HG03139 (cell line): ENCODE measurements around the gene USE1.

Source experiments
- ATAC-seq: cut with Tn5 transposase; IDR thresholded peaks from one replicate; pipeline ENCODE4 v1.9.1; 2021; ENCODE audit not compliant: unreplicated experiment

The USE1 gene

DNA sequence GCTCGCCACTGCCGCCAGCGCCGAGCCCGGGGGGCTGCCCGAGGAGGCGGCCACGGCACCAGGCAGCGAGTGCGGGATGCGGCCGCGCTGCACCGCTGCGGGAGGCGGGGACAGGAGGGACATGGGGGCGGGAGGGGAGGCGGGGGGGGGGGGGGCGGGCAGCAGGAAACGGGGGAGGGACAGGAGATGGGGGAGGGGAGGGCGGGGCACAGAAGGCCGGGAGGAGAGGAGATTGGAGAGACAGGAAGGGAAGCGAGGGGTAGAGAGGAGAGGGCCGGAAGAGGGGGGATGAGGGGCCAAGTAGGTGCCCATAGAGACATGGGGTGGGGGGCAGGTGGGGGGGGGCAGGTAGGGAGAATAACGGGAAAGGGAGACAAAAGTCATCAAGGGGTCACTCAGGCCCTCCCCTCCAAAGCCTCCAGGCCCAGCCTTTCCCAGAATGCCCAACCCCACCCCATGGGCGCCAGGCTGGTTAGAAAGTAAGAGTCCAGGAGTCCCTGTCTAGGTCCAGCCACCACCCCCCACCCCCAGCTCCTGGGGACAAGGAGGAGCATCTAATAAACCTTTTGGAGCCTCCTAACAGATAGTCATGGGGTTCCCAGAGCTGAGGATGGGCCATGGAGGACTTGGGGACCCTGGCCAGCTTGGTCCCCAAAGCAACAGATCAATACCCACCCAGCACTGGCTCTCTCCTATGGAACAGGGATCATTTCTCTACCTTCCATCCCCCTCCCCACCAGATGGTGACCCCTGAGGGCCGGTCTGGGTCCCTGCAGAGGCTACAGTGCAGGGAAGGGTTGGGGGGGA lies 21.0 kb downstream of the USE1 start:
- ATAC-seq = no peak

DNA sequence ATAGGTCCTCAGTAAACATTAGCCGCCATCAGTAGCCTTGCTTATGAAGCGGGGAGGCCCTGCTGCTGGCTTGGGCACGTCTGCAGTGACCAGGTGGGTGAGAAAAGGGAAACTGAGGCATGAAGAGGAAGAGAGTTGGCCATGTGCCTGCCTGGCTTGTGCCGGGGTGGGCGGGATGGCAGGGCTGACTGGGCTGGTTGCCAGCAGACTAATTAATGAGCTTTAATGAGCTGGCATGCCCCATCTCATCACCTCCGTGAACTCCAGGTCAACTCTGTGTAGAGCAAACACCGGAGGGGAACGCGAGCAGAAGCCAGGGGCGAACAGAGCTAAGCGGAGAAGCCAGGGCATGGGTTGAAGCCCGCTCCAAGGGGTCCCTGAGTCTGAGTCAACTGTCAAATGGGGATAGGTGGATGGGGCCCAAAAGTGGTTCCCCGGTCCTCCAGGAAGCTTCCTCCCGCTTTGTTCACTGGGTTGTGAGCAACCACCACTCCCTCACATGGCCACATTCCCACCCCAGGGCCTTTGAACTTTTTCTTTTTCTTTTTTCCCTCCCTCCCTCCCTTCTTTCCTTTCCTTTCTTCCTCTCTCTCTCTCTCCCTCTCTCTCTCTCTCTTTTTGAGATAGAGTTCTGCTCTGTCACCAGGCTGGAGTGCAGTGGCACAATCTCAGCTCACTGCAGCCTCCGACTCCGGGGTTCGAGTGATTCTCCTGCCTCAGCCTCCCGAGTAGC lies 21.8 kb downstream of the USE1 start:
- no peak for ATAC-seq

DNA sequence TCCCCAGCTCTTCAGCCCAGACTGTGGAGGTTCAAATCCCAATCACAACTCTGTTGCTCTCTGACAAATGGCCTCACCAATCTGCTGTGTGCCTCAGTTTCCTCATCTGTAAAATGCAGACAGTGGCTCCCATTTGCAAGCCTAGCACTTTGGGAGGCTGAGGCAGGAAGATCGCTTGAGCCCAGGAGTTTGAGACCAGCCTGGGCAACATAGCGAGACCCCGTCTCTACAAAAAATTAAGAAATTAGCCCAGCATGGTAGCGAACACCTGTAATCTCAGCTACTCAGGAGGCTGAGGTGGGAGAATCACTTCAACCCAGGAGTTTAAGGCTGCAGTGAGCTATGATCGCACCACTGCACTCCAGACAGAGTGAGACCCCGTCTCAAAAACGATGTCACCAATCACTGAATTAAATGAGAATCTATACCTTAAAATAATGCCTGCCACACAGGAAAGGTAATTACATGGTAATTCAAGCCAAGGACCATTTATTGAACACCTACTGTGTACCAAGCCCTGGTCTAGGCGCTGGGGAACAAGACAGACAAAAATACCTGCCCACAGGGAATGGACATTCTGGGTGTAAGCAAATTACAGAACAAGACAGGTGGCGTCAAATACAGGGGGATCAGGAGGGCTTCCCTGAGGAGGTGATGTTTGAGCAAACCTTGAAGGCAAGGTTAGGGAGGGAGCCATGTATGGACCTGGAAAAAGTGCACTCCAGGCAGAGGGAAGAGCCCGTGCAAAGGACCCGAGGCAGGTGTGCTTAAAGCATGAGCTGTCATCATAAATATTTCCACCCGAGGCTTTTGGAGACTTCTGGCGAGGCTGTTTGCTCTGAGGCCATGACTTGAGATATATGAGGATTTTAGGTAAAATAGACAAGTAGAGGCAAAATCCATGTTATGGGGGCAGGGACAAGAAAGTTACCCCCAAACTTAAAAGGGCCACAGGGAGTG lies 22.9 kb downstream of the USE1 start:
- no peak for ATAC-seq

DNA sequence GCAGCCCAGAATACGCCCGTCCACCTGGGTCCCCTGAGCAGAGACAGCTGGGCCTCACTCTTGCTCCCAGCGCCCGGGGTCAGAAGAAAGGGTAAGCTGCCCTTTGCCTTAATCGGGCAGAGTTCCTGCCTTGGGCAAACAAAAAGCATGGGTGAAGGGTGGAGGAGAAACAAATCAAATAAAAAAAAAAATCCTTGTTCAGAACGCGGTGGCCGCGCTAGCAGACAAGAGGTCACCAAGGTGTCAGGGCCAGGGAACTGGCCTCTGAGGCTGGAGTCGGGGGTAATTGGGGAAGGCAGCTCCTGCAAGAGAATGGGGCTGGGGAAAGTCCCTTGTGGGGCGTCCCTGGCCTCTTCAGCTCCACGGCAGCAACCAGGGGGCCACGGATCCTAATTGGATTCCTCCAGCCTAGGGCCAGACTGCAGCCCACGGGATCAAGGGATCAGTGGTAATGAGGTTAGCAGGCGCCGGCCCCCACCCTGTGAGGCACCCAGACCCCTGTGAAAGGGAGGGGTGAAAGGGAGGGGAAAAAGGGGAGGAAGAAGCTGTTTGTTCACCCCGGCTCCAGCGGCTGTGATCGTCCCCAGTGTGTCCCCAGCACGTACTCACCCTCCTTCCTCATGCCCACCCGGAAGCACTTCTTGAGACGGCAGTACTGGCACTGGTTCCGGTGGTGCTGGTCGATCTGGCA lies 25.1 kb downstream of the USE1 start:
- ATAC-seq = no peak

DNA sequence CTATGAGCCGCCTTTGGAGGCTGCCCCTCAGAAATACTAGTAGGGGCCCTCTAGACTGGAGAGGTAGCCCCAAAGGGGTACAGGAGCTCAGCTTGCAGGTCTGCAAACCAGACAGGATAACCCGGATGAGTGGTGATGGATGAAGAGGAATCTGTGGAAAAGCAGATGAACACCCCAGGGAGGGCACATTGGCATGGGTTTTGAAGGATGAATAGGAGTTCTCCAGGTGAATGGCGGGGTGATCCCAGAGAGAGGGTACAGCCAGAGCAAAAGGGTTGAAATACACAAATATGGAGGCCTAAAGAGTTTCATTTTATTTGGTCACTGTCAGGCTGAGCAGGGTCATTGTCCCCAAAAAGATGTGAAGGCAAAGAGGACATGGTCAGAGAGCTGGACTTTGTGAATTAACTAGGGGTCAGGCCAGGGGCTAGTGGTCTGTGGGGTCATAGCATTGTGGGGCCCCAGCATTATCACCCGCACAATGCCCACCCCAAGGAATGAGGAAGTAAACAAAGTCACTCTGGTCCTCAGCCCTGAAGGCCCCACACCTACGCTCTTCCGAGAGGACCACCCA lies 25.8 kb downstream of the USE1 start:
- ATAC-seq = no peak

DNA sequence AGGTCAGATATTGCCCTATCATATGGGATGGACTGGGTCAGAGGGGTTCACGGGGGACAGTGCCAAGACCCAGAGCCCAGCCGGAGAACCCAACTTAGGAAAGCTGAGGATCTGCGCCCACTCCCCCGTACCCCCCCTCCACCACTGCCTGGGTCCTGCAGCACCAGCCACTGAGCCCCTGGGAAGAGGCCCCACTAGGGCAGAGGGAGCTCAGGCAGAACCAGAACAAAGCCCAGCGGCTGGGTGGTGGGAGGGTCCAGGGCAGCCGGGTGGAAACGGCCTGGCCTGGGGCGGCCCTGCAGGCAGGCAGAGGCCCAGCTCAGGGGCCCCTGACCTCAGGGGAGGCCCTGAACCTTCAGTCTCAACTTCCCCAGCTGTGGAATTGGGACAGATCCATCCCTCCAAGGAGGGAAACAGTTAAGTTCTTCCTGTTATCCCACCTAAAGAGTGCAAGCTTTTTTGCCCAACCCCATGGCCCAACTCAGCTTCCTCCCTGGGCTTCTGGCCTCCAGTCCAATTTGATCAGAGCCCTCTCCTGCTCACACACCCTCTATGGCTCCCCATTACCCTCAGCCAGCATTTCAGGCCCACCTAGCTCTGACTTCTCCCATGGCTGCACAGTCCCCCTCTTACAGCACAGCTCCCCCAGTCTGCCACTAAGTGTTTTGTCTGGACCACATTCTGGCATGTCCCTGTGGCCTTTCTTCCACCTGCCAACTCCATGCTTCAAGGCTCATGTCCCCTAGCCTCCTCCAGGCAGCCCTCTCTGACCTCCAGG lies 27.5 kb downstream of the USE1 start:
- no peak for ATAC-seq

DNA sequence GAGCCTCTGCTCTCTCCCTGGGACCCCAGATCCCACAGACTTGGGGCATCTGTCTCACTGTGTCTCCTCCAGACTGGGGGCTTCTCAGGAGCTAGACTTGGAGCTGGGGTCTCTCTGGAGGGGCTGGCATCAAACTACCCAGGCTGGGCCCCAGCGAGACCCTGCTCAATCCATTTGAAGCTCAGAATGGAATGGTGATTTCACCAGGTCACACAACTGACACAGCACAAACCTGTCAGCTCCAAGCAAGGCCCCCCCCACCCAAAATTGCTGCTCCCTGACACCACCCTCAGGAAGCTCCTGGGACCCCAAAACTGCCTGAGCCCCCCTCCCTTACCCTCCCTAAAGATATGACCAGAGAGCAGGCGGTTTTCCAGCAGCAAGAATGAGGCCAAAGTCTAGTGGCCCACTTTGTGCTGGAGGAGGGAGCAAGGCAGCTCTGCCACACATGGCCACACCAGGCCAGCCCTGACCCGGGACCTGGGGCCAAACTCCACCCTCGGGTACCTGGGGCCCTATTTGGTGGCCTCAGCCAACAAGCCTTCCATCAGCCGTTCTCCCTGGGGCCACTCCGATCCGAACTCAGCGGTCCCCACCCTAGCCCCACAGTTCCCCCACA lies 28.2 kb downstream of the USE1 start:
- no peak for ATAC-seq

DNA sequence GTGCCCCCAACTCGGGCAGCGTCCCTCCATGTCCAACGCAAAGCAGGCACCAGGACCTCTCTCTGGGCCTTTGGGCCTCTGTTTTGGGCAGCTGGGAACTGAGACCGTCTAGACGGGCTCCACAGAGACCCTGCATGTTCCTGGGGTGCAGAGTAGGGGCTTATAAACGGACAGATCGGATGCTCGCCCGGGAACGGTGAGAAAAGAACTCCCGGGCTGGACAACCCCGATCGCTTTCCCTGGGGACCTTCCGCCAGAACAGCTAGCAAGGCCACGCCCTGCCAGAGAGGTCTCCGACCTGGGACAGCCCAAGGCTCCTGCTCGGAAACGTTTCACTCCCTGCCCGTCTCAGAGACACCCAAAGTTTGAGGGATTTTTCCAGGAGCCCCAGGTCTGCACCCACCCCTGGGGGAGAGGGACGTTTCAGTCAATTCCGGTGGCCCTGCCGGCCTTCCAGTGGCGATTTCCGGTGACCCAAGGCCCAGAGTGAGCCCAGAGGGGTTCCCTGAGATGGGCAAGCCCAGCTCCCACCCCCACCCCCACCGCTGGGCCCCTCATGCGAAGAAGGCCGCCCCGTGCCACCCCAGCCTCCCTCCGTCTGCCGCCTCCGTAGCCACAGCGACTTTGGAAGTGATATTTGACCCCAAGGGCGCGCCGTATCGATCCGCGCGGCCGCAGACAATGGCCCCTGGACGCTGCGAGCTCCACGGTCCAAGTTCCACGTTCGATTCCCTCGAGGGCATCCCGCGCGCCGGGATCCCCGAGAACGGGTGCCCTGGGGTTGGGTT lies 28.9 kb downstream of the USE1 start:
- ATAC-seq = no peak

DNA sequence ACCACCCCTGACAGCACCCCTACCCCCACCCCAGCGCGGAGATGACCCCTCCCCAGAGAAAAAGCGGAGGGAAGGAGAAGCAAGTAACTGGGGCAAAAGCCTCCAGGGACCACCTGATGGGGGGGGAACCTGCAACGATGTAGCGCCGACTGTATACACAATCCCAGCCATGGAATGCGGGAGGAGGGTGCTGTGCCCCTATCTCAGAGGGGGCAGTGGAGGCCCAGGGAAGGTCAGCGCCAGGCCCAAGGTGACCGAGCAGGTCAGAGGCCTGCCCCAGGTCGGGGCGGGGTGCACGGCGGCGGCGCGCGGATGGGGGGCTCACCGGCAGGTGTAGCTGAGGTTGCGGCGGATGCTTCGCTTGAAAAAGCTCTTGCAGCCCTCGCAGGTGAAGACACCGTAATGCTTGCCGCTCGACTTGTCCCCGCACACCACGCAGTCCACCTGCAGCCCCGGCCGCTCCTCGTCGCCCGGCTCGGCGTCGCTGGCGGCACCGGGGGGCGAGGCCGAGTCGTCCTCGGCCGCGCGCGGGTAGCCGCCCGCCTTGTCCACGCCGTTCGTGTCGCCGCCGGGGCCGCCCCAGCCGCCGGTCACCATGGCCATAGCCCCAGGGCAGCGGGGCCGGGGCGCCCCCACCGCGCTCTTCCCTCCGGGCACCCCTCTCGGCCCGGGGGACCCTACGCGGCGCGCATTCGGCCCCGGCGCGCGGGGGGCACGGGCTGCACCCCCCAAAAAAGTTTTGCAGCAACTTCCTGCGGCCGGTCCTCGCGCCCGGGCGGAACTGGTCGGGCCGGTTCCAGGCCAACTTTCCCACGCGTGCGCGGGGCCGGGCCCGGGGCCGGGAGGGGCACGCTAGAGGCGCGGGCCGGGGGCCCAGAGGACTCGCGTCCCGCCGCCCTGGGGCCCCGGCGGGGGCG lies 29.7 kb downstream of the USE1 start:
- no peak for ATAC-seq

DNA sequence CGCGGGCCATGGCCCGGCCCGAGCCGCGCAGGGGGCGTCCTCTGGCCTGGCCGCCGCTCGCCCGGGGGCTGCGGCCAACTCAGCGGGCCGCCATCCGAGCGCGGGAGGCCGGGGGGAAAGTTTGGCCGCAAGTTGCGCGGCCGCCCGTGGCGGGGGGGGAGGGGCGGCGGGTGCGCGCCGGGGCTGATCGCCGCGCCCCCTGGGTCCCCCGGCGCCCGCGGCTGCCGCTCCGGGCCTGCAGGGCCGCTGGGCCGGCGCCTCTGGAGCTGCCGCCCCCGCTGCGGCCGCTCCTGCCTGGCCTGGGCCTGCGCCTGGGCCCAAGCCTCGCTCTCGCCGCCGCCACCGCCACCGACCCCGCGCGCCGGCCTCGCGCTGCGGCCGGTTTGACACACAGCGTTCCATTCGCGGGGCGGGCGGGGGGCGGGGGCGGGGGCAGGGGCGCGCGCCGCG lies 30.4 kb downstream of the USE1 start, which contains the start of gene NR2F6:
TSS of gene NR2F6 (minus strand) at position 385 of the 450 bp plus-strand sequence. CDS start 699 bp downstream, outside the sequence.
- ATAC-seq = no peak

DNA sequence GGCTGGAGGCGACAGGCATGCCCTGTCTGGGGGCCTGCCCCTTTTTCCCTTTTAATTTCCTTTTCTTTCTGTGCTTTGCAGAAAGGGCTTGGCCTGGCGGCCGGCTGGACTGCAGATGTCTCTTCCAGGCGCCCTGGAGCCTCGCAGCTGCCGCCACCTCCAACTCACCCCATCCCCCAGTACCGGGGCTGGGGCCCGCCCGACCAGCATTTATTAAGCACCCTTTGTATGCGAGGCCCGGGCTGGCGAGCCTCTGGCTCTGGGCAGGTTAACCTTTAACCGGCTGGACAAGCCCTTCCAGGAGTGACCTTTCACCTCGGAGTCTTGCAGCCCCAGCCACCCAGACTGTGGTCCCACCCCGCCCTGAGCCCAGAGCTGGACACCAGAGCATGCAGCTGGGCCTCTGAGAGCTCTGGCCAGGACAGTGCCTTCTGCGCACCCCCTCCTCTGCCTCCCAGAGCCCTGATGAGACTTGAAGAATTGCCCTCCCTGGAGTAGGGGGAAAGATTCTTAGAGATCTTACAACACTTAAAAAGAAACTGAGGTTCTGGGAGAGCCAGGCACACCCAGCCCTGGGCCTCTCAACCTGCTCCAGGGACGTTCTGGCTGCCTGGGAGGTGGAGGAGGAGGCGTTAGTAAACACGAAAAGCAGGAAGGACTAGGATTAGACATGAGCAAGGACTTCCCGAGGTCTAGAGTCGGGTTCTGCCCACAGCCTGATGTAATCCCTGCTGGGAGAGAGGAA lies 31.7 kb downstream of the USE1 start:
- no peak for ATAC-seq

DNA sequence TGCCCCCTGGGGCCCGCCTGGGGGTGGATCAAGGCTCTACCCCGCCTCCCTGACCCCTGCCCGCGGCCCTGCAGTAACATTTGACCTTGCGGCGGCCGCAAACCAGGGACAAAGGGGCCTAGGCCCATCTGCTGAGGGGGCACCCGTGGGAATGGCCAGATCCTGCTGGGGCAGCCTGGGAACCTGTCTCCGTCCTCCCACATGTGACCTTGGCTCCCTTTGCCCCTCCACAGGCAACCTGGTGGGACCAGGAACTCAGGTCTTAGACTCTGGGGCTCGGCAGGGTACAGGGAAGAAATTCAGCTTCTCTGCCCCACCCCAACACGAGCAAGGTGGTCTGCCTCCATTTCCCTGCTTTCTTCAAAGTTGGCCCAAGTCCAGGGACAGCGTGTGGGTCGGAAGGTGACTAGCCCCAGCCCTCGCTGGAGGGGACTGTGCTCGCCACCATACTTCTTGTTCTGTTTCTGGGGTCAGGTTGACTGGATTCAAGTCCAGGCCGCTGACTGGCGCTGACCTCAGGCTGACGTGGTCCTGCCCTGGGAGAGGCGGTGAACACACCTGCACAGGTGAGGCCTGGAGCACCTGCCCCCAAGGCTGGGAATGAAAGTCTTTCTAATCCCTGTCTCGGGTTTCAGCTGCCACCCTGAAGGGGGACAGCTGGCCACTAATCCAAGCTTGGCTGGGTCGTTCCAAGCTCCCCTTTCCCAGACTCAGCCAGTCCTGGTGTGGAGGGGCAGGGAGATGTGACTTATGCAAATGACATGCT lies 33.0 kb downstream of the USE1 start:
- ATAC-seq = no peak

DNA sequence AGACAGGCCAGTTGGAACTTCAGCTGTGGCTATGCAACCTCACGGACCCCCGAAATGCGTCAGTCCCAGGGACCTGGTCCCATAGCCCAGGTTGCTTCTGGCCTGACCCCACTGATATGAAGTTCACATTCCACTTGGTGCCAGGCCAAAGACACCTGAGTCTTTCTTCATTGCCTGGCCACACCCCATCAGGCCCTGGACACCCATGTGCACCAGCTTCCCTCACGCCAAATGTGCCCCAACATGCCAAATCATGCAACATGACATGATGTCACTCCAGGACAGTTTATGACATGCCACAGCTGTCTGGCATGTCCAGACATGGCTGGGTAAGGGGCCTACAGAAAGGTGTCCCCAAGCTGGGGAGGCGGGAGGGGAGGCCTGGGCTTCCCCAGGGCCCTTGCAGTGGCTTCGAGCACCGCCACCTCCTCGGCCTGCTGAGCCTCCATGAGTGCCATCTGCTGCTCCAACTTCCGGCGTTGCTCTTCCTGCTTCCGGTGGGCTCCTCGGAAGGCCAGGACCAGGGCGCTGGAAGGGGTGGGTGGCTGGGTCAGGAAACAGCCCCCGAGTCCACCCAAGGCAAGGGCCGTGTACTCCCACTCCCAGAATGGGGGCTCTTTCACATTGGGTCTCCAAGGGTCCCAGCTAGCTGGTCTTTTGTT lies 34.9 kb downstream of the USE1 start:
- ATAC-seq = no peak

DNA sequence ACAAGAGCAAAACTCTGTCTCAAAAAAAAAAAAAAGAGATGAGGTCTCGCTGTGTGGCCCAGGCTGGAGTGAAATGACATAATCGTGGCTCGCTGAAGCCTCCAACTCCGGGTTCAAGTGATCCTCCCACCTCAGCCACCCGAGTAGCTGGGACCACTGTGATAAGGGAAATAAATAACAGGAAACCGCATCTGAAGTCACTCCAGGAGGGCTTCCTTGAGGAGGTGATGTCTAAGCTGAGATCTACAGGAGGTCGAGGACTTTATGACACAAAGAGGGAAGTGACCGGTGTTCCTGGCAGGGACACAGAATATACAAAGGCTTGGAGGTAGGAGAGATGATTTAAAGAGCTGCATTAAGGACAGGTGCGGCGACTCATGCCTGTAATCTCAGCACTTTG lies 39.5 kb downstream of the USE1 start:
- no peak for ATAC-seq

DNA sequence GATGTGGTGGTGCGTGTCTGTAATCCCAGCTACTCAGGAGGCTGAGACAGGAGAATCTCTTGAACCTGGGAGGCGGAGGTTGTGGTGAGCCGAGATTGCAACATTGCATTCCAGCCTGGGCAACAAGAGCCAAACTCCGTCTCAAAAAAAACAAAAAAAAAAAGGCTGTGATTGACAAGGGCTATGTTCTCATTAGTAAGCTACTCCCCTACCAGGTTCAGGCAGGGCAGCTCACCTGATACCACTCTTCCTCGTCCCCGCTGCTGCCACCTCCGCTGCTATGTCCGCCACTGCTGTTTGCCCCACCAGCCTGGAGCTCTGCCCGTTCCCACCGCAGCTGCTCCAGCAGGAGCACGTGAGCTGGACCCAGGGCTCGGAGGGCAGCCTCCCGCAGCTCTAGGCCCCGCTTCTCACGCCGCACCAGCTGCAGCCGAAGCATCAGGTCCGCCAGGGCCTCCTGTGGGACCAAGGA lies 40.0 kb downstream of the USE1 start:
- no peak for ATAC-seq
